HG03066 (cell line): ENCODE results near the gene PGA5.
"Not testable (repeated sequence)": the region's sequence is repeated elsewhere in the genome, so short reads cannot be mapped to it uniquely, and the experiment has no call there.

Source experiments
- ATAC-seq: cut with Tn5 transposase; IDR thresholded peaks from one replicate; pipeline ENCODE4 v1.9.1; 2021; ENCODE audit warnings: low read depth; ENCODE audit not compliant: unreplicated experiment

The PGA5 gene

DNA sequence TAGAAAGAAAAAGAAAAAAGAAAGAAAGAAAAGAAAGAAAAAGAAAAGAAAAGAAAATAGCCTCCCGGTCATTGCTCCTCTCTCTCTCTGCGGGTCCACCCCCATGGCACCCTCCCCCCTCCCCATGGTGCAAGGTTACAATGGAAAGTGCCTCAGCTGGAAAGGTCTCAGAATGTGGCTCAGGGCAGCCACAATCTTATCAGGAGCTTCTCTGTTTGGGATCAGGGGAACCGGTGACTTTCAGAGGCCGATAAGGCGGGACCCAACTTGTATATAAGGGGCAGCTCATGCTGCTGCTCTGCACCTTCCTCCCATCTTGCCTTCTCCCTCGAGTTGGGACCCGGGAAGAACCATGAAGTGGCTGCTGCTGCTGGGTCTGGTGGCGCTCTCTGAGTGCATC lies at the start of gene PGA5:
Gene PGA5, plus strand, starts transcription at position 301 of the 400 bp plus-strand sequence. Its CDS starts 52 bp downstream, at position 353.
- not testable (repeated sequence) for ATAC-seq

DNA sequence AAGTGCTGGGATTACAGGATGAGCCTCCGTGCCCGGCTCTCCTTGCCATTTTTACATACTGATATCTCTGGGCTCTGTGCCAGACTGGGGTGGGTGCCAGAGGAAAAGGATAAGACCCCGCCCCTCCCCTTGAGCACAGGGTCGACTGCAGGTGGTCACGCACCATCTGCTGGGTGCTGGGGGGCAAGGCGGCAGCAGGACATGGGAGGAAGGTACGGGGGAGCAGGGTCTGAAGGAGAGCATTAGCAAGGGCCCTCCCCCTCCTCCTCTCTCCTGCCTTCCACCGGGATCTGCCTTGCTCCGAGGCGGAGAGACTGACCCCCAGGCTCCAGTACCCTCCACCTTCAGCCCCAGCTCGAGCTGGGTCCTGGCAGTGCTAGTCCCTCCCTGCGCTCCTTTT lies 47.4 kb upstream of the PGA5 start:
- no peak for ATAC-seq

DNA sequence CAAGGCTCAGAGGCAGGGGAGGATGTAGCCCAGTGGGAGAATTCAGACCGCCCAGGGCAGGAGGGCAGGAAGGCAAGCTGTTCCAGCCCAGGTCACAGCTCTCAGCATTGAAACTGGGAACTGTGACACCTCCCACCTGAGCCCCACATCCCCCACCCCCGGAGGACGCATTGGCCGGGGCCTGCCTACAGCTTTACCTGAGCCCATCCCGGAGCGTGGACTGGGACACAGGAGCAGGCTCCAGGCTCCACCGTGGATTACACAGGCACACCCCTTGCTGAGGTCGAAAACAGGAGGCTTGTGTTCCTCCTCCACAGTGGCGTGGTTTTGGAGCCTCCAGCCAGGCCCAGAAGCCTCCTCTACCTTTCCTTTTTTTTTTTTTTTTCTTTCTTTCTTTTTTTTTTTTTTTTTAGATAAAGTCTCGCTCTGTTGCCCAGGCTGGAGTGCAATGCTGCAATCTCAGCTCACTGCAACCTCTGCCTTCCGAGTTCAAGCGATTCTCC lies 46.8 kb upstream of the PGA5 start:
- no peak for ATAC-seq

DNA sequence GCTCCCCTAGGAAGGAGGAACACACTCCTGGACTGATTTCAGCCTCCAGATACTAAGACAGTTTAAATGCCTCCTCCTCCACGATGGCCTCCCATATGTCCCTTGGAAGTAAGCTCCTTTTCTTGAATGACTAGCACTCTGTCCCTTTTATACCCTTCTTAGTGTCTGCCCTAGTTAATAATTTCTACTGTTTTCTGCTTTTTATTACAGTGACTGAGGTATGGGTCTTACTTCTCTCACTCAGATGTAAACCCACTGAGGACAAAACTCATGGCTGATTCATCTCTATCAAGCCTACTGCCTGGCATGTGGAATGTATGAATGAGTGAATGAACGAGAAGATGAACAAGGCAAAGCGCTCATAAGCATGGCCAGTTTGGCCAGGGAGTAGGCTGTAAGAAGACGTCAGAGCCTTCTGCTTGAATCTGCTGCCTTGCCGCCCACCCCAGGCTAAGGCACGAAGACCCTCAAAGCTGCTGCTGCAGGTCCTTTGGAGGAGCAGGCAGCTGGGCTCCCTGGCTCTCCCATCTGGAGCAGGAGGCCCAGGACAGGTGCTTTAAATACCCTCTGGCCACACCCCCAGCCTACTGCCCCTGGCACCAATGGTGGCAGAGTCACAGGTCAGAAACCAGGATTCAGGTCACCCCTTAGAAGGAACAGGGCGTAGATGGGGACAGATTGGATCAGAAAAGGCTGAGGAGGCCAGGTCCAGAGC lies 45.8 kb upstream of the PGA5 start:
- ATAC-seq = no peak

DNA sequence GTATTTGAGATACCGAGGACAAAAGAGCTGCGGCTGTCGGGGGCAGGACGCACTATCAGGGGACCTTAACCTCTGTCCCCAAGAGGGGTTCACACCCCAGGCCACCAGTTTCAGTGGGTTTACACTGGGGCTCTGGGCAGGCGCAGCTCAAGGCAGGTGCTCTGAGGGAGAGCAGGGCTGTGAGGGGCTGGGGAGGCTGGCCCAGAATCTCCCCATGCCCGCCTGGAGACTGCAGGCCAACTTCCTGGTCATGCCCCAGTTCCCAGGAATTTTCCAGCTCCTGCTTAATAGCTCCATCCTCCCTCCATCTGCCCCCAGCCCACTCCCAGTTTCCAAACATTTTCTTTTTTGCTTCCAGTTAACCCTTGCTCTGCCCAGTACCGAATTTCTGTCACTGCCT lies 45.3 kb upstream of the PGA5 start:
- ATAC-seq = no peak

DNA sequence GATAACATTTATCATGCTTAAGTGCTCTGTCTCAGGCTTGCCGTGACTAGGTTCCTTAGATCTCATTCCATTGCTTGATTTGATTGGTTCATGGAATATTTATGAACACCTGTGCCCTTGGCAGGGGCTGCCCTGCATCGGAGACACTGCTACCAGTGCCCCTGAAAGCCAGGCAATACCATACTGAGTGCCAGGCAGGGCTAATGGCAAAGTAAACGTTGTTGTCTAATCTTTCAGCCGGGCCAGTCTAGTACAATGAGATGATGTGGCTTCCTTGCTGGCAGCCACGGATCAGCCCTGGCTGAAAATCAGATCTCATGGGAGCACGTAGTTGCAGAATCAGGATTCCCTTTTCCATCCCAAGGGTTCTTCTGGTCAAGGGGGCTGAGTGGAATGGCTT lies 42.6 kb upstream of the PGA5 start:
- no peak for ATAC-seq

DNA sequence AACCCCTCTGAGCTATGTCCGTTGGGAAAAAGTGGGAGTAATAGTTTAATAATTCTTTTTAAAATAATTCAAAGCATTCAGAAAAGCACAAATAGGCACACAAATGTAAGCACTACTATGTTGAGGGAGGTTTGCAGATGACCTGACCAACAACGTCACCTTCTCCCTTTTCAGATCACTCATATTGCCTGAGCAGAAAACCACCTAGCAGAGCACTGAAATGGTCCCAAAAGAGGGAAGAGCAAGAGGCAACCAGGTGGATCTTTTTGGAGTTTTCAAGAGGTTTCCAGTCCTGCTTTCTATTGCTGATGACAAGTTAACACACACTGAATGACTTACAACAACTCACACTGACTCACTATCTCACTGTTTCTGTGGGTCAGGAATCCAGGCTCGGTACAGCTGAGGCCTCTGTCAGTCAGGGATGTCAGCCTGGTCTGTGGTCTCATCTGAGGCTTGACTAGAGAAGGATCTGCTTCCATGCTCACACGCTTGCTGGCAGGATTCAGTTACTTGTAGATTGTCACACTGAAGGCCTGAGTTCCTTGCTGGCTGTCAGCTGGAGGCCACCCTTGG lies 41.9 kb upstream of the PGA5 start:
- ATAC-seq = no peak

DNA sequence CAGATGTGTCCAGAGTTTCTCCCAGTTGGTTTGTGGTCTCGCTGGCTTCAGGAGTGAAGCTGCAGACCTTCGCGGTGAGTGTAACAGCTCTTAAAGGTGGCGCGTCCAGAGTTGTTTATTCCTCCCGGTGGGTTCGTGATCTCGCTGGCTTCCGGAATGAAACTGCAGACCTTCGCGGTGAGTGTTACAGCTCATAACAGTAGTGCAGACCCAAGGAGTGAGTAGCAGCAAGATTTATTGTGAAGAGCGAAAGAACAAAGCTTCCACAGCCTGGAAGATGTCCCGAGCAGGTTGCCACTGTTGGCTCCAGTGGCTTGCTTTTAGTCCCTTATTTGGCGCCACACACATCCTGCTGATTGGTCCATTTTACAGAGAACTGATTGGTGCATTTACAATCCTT lies 39.5 kb upstream of the PGA5 start:
- no peak for ATAC-seq

DNA sequence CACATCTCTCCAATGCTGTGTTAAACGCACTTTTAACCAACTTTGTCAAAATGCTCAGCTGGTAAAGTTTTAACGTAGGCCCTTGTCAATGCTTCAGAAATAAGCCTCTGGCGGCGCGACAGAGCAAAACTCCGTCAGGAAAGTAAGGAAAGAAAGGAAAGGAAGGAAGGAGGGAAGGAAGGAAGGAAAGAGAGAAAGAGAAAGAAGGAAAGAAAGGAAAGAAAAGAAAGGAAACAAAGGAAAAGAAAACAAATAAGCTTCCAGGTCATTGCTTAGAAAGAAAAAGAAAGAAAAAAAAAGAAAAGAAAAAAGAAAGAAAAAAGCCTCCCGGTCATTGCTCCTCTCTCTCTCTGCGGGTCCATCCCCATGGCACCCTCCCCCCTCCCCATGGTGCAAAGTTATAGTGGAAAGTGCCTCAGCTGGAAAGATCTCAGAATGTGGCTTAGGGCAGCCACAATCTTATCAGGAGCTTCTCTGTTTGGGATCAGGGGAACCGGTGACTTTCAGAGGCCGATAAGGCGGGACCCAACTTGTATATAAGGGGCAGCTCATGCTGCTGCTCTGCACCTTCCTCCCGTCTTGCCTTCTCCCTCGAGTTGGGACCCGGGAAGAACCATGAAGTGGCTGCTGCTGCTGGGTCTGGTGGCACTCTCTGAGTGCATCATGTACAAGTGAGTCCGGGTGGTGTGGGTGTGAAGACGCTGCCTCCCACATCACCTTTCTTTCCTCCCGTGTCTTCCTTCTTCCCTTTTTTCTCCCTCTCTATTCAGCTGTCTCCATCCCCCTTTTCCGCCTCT lies 37.8 kb upstream of the PGA5 start, which contains the start of gene PGA3:
Gene PGA3, plus strand, starts transcription at position 566 of the 797 bp plus-strand sequence. Its CDS starts 50 bp downstream, at position 616.
- ATAC-seq = not testable (repeated sequence)

DNA sequence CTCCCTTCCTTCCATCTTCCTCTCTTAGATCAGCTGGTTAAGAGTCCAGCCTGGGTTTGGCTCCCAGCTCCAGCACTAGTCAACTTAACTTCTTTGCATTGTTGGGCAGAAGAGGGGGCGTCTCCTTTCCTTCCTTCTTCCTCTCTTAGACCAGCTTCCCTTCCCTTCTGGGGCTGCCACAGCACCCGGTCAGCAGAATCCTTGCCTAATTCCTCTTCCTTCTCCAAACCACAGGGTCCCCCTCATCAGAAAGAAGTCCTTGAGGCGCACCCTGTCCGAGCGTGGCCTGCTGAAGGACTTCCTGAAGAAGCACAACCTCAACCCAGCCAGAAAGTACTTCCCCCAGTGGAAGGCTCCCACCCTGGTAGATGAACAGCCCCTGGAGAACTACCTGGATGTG lies 37.1 kb upstream of the PGA5 start:
- not testable (repeated sequence) for ATAC-seq

DNA sequence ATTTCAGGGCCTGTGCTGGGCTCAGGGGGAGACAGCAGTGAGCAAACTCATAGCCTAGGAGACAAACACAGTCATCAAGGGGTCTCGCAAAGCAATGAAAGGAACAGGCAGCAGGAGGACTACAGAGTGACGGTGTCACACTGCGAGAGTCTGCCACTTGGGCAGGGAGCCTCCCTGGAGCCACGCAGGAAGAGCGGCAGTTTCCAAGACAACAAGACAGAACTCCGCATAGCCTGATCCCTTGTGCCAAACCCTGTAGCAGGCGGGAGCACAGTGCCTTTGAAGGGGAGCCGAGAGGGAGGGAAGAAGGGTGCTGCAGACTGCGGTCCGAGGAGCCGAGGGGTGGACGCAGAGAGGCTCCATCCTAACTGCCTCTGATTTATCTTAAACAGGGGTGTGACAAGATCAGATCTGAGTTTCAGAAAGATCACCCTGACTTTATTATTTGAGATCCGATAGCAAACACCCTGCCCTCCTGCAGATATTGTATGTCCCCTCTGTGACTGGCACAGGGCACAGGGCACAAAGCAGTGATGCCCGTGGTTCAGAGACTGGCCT lies 36.4 kb upstream of the PGA5 start:
- not testable (repeated sequence) for ATAC-seq

DNA sequence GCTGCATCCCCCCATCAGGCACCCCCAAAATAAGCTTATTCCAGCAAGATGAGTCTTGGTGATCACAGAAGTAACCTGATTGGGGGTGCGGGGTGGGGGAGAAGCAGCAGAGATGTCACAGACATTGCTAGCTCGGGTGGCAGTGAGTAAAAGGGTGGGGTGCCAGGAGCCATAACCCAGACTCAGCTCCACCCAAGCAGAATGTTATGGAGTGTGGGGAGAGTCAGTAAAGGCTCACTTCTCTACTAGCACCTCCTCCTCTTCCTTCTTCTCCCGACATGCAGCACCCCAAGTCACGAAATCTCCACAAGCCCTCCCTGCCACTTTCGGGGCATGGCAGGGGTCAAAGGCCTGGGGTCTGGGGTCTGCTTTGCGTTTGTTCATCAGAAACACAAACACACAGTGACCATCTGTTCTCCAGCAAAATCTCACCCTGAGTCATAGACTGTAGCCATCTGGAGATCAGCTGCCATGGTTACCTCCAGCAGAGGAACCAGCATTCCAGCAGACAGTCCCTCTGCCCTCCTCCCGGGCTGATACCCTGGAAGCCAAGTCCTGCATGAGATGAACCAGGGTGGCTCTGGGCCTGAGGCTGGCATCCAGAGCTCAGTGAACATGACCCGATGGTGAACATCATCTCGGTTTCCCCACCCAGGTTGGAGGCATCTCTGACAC lies 33.2 kb upstream of the PGA5 start:
- ATAC-seq = not testable (repeated sequence)

DNA sequence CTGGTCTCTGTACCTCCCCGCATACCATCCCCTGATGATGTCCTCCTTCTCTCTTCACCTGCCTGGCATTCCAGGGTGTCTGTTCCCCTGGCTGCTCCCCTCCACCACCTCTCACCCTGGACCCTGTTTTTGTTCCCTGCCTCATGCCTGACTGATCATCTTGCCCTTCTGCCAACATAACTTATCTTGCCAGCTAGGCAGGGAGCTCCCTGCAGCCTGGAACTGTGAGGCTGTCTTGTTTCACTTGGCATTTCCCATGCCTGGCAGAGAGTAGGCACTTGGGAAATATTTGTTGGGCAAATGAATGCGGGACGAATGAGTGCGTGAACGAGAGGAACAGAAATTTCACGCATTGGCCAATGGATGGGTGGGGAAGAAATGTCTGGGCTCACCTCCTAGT lies 30.3 kb upstream of the PGA5 start:
- not testable (repeated sequence) for ATAC-seq

DNA sequence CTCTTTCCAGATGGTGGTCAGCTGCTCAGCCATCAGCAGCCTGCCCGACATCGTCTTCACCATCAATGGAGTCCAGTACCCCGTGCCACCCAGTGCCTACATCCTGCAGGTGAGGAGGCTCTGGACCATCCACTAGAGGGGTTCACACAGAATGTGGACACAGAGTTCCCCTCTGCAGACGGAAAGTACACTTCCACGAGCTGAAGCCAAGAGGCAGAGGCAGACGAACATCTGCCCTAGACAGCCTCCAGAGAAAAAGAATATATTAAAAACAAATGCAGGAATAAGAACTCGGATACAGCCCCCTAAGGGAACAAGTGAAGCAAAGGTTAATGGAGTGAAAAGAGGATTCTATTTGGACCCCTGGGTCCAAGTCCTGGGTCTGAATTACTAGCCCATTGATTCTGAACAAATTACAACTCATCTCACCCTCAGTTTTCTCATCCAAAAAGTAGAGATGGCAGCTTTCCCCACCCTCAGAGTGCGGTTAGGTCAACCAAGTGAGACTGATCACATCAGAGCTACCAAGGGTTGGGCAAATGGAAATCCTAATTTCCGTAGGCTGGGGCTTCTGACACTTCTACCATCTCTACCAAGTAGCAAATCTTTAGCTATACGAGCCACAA lies 29.5 kb upstream of the PGA5 start:
- not testable (repeated sequence) for ATAC-seq

DNA sequence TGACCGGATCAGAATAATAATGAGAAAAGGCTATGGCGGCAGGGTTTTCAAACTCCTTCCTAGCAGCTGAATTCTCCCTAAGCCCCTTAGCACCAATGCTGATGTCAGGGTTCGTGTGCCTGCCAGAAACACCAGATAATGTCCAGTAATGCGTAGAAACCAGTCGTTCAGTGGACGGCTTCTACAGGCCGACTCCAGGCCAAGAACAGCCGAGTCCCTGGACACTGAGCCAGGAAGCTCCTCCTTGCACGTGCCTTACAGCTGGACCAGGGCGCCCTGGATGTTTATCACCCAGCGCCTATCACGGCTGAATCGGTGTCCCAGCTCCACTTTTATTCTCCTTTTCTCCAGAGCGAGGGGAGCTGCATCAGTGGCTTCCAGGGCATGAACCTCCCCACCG lies 28.8 kb upstream of the PGA5 start:
- not testable (repeated sequence) for ATAC-seq

DNA sequence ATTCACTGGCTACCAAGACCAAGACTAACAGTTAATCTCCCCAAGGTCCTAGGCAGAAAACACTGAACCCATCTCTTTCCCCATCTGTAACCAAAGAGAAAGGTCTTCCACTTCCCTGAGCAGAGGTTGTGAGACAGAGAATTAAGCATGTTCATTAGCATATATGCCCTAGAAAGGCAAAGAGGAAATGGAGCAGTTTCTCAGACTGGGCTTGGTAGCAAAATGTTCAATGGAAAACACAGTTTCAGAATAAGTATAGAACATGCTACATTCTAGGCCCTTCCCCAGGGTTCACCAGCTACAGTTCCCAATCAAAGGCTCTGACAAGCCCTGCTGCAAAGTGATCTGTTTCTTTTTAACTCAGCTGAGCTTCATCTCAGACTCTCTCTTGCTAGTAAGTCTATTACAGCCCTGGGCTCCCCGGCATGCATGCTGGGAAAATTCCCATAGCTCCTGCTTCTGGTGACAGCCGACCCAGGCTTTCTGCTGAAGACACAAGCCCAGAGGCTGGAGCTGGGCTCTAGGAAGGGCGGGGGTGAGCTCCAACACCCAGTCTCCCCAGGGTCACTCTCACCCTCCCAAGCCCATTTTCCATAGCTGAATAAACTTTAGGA lies 27.2 kb upstream of the PGA5 start:
- not testable (repeated sequence) for ATAC-seq

DNA sequence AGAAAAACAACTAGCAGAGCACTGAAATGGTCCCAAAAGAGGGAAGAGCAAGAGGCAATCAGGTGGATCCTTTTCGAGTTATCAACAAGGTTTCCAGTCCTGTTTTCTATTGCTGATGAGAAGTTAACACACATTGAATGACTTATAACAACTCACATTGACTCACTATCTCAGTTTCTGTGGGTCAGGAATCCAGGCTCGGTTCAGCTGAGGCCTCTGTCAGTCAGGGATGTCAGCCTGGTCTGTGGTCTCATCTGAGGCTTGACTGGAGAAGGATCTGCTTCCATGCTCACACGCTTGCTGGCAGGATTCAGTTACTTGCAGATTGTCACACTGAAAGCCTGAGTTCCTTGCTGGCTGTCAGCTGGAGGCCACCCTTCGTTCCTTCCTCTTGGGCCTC lies 22.7 kb upstream of the PGA5 start:
- not testable (repeated sequence) for ATAC-seq

DNA sequence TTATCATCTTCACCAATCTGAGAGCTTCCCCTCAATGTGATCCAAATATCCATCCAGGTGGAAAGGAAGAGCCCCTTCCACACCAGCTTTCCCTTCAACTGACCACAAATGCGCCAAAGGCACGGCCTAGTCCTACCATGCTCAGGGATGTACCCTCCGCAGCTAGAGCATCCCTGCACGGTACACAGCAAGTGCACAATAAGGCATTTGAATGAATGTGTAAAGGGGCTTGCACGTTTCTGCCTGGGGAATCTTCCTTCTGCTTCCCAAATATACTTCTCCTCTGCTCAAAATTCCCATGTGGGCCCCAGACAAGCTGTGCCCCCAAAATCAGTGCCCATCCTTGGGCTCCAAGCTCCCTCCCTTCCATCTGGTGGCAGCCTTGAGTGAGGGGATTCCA lies 22.0 kb upstream of the PGA5 start:
- ATAC-seq = not testable (repeated sequence)

DNA sequence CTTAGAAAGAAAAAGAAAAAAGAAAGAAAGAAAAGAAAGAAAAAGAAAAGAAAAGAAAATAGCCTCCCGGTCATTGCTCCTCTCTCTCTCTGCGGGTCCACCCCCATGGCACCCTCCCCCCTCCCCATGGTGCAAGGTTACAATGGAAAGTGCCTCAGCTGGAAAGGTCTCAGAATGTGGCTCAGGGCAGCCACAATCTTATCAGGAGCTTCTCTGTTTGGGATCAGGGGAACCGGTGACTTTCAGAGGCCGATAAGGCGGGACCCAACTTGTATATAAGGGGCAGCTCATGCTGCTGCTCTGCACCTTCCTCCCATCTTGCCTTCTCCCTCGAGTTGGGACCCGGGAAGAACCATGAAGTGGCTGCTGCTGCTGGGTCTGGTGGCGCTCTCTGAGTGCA lies 18.9 kb upstream of the PGA5 start, which contains the start of gene PGA4:
Gene PGA4, plus strand, starts transcription at position 301 of the 400 bp plus-strand sequence. Its CDS starts 54 bp downstream, at position 355.
- not testable (repeated sequence) for ATAC-seq
